GM18499 (cell line): ENCODE results near the gene RASSF9.

Experiments used
- ATAC-seq: cut with Tn5 transposase; IDR thresholded peaks from one replicate; pipeline ENCODE4 v1.9.1; 2021; ENCODE audit warnings: moderate number of reproducible peaks; ENCODE audit not compliant: insufficient read depth, unreplicated experiment

RASSF9 gene

DNA sequence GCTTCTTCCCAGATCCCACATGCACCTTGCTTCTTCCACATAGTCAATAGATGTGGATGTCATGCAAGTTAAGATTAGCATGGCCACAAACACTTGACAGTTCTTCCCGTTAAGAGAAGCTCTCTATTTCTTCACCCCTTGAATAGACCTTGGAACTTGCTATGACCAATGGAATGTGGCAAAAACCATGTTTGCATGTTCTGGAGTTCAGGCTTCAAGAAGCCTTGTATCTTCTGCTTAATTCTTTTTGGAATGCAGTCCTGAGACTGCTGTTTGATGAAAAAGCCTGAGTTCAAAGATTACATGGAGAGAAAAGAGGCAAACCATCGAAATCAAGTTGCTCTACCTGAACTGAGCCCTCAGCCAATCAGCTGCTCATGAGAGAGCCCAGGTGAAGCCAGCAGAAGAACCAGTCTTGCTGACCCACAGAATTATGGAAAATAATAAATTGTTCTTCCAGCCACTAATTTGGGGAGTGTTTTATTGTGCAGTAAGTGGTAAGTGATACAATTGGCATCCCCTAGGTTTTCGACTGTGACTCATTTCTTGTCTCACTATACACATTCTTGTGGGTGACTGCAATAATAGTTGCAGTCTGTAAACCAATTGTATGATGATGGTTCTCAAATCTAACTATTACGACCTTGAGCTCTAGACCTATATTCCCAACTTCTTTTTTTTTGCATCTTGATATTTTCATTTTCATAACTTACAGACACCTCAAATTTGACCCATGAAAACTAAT lies 12.6 kb downstream of the RASSF9 start:
- no peak for ATAC-seq

DNA sequence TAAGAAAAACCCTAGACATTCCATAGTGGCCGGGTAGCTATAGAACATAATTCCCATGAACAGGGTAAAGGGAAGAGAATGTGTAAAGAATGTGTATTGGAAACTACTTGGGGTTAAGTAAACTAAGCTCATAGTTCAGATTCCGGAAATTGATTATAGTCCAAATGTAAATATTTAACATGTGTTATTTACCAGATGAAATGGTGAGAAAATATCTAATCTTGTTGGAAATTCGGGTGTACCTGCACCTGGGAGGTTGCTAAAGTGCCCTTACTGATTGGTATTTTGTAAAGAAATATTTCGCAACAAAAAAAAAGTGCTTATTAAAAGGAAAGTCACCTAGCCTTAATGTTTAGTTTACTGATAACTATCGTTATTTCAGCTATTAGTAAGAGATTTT lies 14.4 kb downstream of the RASSF9 start:
- no peak for ATAC-seq

DNA sequence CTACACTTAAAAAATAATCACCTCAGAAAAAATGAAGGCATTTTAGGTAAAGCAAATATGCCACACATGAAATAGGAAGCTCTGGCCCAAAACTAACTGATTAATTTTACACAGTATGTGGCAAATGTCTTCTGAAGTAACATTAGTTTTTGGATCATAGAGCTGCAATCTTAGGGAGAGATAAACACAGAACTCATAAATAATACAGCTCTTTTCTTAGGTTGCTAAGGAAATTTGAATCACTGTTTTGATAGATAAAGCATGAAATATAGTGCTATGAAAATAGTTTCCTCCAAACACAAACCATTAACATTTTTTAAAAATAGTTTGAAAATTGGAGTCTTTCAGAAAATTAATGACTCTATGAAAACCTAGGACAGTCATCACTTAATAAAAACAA lies 15.0 kb downstream of the RASSF9 start:
- ATAC-seq, result no peak

DNA sequence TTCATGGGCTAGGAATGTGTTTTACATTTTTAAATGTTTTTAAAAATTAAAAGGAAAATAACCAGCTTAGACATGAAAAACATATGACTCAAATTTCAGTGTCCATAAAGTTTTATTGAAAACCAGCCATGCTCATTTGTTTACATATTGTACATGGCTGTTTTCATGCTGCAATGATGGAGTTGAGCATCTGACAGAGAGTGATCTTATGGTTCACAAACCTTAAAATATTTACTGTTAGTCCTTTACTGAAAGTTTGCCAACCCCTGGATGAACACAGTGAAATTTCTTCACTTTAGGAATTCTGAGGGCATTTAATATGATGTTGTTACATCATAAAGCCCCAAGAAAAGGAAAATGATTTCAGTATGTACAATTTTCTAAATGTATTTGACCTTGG lies 16.1 kb downstream of the RASSF9 start:
- no peak for ATAC-seq

DNA sequence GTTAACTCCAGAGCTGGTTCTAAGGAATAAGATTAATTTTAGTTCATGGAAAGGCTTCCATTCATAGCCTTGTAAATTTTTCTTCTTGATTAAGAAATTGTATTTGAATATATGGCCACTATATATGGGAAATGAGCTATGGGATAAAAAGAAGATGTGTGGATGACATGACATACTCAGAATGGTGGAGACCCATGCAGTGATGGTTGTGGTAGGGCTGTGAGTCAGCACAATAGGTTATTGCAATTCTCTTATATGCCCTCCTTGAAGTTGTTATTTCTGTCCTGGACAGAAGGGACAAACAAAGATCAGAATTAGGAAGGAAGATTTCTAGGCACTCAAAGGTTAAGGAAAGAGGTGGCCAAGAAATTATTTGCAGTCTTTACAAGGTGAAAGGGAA lies 21.5 kb downstream of the RASSF9 start:
- no peak for ATAC-seq

DNA sequence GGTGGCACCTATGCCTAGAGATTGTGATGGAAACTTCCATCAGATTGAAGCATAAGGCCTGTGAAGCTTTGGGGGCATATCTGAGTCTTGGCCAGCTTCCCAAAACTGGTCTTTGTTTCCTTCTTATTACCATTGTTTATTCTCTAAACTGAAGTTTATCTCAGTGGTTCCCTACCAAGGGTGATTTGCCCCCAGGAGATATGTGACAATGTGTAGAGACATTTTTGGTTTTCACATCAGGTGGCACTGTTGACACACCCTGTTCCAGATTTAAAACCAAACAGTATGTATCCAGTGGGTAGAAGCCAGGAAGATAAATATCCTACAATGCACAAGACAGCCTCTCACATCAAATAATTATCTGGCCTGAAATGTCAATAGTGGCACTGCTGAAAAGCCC lies 22.1 kb downstream of the RASSF9 start:
- no peak for ATAC-seq

DNA sequence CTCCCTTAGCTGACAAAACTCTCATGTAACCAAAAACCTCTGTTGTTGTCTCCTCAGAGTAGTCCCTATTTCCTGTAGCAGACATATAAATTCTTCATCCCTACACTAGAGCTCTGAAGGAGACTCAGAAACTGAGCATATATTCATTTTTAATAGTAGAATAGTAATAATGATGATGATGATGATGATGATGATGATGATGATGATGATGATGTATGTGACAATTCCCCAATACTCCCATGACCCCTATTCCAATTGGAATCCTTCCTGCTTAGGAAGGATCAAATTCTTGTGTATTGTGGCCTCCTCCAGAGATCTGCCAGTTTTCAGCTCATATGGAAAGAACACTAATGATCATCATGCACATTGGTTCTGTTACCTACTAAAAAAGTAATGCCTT lies 26.7 kb downstream of the RASSF9 start:
- no peak for ATAC-seq

DNA sequence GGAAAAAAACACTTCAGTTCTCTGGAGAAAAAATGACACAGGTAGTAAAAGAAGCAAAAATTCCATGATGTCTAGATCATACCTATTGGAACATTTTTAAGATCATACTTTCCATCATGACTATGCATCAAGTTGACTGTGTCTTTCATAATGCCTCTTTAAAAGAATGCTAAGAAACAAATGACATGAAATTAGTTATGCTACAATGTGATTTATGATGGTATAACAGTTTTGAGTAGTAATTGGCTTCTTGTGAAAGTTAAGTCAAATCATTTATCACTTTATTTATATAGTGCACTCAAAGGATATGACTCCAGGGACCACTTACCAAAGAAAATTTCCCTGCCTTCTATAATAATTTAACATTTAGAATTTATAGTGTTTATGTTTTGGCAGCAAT lies 28.5 kb downstream of the RASSF9 start:
- ATAC-seq, result no peak

DNA sequence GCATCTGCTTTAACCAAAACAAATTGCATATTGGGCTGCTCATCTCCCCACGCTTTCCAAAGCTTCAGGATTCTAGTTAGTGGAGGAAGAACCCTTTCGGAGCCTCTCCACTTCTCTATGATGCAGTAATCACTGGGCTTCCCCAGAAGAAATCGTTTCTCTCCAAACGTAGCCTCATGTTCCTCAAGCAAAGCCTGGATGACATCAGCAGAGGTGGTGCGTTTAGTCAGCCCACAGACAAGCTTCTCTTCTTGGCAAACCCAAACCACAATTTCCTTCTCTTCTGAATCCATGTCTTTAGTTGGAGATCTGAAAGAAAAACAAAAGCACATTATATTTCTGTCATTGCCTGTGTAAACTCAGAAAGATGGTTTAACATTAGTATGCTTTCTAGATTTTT lies 30.6 kb downstream of the RASSF9 start:
- ATAC-seq, result no peak

DNA sequence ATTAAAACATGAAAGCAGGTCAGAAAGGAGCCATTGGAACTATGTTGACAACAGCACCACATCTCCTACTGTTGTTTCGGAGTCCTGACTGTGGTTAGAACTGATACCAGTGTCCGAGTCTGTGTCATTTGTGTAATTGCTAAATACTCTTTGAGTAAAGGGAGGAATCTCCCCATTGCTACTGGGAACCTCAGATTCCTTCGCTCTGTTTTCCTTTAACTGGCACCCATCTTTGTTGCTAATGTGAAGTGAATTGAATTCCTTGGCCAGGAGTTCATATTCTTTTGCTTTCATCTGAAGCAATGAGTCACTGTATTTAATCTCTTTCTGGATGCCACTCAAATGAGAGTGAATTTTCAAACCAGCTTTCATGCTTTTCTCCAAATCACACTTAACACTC lies 31.5 kb downstream of the RASSF9 start:
- no peak for ATAC-seq

DNA sequence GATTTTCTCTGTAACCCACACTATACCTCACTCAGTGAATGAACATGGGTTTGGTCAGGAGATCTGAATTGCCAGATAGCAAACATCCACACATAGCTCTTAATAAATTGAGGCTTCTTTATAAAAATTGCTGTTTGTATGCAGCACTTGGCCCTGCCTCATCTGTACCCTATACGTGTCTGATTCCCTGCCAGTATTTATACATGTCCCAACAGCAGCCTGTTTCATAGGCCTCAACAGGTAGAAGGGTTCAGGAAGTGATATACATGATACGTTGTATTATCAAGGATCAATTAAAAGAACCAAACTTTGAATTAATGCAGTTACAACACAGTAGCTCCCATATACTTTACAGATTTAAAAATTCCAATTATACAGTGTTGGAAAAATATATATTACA lies 32.3 kb downstream of the RASSF9 start:
- ATAC-seq, result no peak

DNA sequence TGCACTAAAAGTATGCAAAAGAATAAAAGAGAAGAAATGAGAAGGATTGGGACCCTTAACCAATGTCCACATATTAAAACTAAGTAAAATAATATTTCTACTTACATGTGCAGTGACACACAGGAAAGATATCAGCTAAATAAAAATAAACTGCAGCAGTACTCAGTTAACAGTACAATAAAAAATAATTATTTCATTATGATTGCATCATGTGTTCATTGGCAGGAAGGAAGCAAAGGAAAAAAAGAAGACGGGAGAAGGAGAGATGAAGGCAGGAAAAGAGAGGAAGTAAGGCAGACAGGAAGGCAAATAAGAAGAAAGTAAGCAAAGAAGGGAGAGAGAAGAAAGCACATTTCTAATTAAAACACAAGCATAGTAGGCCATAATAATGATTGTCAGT lies 33.0 kb downstream of the RASSF9 start:
- ATAC-seq, result no peak

DNA sequence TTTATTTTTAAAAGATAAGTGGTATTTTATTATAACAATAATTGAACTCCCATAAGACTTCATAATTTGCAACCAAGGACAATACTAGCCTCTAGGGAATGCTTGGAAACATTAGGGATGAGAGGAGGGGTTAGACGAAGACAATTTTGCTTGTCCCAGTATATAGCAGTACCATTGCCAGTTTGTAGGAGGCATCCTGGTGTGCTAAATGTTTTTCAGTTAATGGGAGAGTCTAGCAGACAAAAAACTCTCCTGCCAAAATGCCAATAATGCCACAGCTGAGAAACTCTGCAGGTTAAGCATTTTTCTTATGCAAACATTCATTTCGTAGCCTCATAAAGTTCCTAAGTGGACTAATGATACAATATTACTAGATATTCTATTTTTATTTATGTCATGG lies 38.1 kb downstream of the RASSF9 start:
- ATAC-seq, result no peak

DNA sequence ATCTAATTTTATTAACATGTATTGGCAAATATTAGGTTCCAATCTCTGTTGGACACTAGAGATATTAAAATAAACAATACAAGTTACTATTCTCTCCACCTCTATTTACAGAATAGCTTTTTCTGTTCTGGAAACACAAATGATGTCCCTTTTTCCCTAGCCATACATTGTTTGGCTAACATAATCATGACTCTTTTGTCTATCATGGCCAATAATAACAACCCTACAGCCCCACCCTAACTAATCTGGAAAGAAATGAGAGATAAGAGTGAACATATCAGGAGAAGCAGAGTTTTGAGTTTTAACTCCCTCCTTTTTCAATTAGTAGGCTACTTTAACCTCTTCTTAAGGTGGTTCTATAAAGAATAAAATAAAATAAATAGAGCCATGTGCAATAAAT lies 40.2 kb downstream of the RASSF9 start:
- ATAC-seq, result no peak

DNA sequence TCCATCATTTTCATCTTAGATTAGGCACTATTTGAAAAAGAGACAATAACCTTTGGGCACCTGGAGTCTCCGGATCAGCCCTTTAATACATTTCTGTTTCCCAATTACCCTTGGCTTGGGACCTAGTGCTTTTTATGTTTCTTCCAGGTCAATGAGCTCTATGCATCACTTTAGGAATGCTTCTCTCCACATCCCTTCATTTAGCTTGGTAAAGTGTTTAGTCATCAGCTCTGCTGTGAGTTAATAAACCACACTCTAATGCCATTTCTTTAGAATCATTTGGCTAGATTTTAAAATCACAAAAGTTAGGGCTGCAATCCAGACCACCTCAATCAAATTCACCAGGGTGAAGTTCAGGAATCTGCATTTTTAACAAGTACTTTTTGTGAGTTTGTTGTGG lies 41.7 kb downstream of the RASSF9 start:
- no peak for ATAC-seq

DNA sequence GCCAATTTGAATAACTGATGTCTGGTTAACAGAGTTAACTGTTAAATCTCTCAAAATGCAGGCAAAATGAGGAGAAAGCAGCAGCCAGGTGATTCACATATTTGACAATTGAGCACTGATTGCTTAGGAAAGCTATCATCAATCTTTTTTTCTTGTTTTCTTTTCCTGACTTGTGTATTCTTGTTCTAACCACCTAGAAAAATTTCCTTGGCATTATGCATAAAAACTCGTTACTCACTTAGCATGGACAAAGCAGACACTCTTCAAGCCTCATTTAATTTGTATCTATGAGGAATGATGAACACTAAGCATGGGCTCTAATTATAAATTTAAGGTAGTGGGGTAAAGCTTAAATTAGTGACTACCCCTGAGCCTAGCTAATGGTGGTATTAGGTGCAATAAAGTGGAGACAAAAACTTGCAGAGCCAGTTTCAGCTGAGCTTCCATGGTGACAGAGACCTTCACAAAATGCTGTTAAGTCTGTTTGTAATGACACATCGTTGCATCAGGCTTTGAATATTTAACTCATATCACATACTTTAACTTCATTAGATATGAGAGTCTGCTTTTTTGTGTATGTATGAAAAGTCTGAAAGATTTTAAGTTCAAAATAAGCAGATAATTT lies 52.0 kb downstream of the RASSF9 start:
- no peak for ATAC-seq

DNA sequence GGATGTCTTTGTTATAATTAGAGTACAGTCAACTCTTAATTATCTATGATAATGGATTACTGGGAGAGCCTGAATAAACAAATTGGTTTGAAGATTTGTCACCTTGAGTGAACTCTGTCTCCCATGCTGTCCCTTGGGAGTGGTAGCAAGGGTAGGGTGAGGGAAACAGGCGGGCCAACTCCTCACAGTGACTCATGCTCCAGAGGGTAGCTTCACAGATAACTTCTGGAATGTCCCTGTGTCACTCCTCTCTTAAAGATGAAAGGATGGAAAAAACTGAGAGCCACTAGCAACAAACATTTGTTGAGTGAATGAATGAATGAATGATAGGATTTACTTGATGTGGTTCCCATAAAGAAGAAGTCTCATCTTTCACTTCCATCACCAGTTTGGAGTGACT lies 53.5 kb downstream of the RASSF9 start:
- no peak for ATAC-seq

DNA sequence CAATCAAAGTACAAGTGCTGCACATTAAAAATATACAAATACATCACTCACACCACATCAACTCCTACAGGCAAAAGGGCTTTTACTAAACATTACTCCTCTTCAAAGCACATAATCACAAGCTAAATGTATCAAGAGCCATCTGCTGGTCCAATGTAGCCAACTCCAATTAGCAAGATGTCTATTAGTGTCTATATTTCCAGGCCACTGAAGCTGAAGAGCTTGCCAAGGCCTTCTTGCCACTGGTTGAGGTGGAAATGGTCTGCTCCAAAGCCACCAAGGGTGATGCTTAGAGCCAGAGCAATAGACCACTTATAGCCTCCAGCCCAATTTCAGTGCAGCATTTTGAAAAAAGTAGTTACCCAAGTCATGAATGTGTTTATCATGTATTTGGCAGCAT lies 54.4 kb downstream of the RASSF9 start:
- no peak for ATAC-seq

DNA sequence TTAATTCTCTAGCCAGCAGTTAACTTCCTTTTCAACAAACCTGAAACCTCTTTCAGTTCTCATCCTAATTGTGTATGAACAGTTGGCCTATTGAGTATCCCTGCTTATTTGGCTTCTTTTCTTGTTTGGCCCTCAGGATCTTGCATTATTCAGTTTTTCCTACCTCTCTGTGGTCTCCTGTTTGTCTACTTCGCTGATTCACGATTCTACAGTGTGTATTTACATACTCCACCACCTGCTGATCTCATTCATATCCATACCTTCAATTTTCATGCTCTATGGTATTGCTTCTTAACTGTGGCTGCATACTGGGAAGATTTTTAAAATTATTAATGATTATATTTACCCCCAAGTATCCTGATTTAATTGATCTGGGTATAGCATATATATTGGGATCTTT lies 56.4 kb downstream of the RASSF9 start:
- ATAC-seq, result no peak

DNA sequence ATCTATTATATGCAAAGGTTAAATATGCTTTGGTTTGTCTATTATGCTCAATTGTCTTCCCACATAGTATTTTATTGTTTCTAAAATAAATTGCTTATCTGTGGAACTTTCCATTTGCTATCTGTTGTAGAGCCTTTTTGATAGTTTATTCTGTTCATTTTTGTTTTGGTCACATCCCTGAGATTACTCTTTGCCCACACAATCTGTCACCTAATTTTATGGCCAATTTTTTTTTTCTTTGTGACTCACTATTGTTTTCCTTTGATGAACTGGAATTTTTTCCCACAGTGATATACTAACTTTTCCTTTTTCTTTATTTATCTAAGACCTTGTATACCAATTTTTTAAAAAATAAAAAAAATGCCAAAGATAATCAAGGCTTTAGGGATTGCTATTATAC lies 61.1 kb downstream of the RASSF9 start:
- ATAC-seq, result no peak

DNA sequence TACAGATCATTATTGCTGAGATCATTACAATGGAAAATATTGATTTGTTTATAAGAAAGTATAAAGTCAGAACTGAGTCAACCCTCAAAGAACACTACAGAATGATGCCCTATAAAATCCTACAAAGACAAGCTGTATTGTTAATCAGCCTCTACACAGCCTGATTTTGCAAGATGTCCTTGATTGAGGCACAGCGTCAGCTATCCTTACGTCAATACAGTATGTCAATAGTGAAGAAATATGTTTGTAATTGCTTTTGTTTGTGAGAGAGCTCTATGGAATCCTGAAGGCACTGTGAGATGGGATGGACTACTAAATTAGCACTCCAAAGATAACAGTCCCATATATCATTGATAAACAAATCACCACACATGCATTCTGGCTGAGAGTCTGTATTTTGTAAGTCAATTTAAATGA lies 70.7 kb downstream of the RASSF9 start:
- ATAC-seq, result no peak

DNA sequence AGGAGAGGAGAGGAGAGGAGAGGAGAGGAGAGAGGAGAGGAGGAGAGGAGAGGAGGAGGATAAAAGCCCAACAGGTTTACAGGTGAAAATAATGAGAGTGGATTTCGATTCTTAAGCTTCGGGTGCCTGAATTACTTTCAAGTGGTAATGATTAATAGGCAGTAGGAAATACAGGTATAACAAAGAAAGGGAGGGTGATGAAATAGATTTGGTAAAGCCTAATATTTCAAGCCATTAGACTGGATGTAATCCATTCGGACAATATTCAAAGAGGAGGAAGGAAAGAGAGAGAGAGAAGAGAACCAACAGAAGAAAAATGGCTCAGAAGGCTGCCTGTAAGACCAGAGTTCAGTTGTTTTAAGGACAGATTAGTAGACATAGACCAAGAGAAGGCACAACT lies 76.6 kb downstream of the RASSF9 start:
- no peak for ATAC-seq
